ENCODE data around the gene CYP27B1. TPM values are rescaled to one million over a fixed set of nuclear protein-coding genes. Genes with fewer than 3 reads are reported as not detected.

CYP27B1 gene
- total RNA-seq, 6 donors from 2014 or later = 0.98 to 5.2 (median 2.5) TPM; not detected in 1

- peaks cover 26 to 50% (median 36%) of the 10 kb centered on the region in 4 donors for H3K4me1 ChIP-seq
These were observed 29.1 kb downstream of the CYP27B1 start for GRCh38 chr12:57737467-57738460.

GRCh38 chr12:57736741-57737466, 30.0 kb downstream of the CYP27B1 start:
- H3K9me3 ChIP-seq = no peaks in the 10 kb centered on the region
- WGBS, 2 donors = 43 to 45% methylated on average over 22 to 30 of the region's 31 CpGs
- DNase-seq = peak in 1 of 2 donors; percentile 81
- H3K4me1 ChIP-seq = peaks cover 26 to 50% (median 36%) of the 10 kb centered on the region in 4 donors
- no peak overlapping the region for H3K27ac ChIP-seq
- peak overlapping the region in 2 of 4 donors; percentile 21 to 38 for H3K4me3 ChIP-seq
- H3K27me3 ChIP-seq = peaks cover 1 to 50% (median 22%) of the 10 kb centered on the region in 4 donors
- no peak for ATAC-seq (ENCODE audit: low FRiP score in 2 of 2)
- TF ChIP-seq POLR2AphosphoS5 (IDR thresholded peaks at IDR 0.05) (no peak), CTCF (IDR thresholded peaks at IDR 0.05) (no peak), POLR2A (IDR thresholded peaks at IDR 0.05) (no peak), EP300 (IDR thresholded peaks at IDR 0.05) (no peak)
- peaks cover 0 to 4% (median 0%) of the 10 kb centered on the region in 4 donors for H3K36me3 ChIP-seq

More at GRCh38 chr12:57737467-57738460, 29.1 kb downstream of the CYP27B1 start:
- peaks cover 0 to 4% (median 0%) of the 10 kb centered on the region in 4 donors for H3K36me3 ChIP-seq
- no peak for TF ChIP-seq POLR2A (IDR thresholded peaks at IDR 0.05)
- TF ChIP-seq CTCF (IDR thresholded peaks at IDR 0.05) = peak in 2 of 6 experiments; percentile 6 to 12
- peak in 1 of 2 donors; percentile 85 for DNase-seq
- no peaks in the 10 kb centered on the region for H3K9me3 ChIP-seq
- H3K4me3 ChIP-seq = peak overlapping the region in 3 of 4 donors; percentile 21 to 38 (median 38)
- H3K27me3 ChIP-seq = peaks cover 1 to 50% (median 22%) of the 10 kb centered on the region in 4 donors
- ATAC-seq (ENCODE audit: low FRiP score in 2 of 2) = peak in 1 of 2 donors; percentile 7
- H3K27ac ChIP-seq = no peak overlapping the region
- WGBS, 2 donors = 40 to 65% methylated on average over 36 to 45 of the region's 110 CpGs

- 37 to 52% methylated on average over 29 to 49 of the region's 49 CpGs for WGBS, 2 donors
- Histone ChIP-seq H3K27me3 (peaks cover 1 to 50% (median 22%) of the 10 kb centered on the region in 4 donors), H3K27ac (no peak overlapping the region), H3K4me3 (peak overlapping the region in 1 of 4 donors; percentile 8), H3K36me3 (peaks cover 0 to 4% (median 1%) of the 10 kb centered on the region in 4 donors), H3K4me1 (peaks cover 26 to 49% (median 36%) of the 10 kb centered on the region in 4 donors), H3K9me3 (no peaks in the 10 kb centered on the region)
- TF ChIP-seq POLR2A (IDR thresholded peaks at IDR 0.05) = no peak
- TF ChIP-seq POLR2AphosphoS5 (IDR thresholded peaks at IDR 0.05) = no peak
- TF ChIP-seq CTCF (IDR thresholded peaks at IDR 0.05) = no peak
- no peak for TF ChIP-seq EP300 (IDR thresholded peaks at IDR 0.05)
- DNase-seq (peak in 1 of 2 donors; percentile 85), ATAC-seq (ENCODE audit: low FRiP score in 2 of 2) (peak in 1 of 2 donors; percentile 18)
These were observed 30.7 kb downstream of the CYP27B1 start for GRCh38 chr12:57735952-57736740.

GRCh38 chr12:57735198-57735855, 31.6 kb downstream of the CYP27B1 start:
- WGBS, 2 donors = 39 to 41% methylated on average over 7 to 8 of the region's 8 CpGs
- Histone ChIP-seq H3K9me3 (no peaks in the 10 kb centered on the region), H3K36me3 (peaks cover 0 to 8% (median 1%) of the 10 kb centered on the region in 4 donors), H3K4me3 (peak overlapping the region in 1 of 4 donors; percentile 8), H3K4me1 (peaks cover 26 to 43% (median 34%) of the 10 kb centered on the region in 4 donors), H3K27me3 (peaks cover 1 to 50% (median 20%) of the 10 kb centered on the region in 4 donors), H3K27ac (no peak overlapping the region)
- TF ChIP-seq EP300 (IDR thresholded peaks at IDR 0.05) (no peak), POLR2AphosphoS5 (IDR thresholded peaks at IDR 0.05) (no peak), CTCF (IDR thresholded peaks at IDR 0.05) (no peak), POLR2A (IDR thresholded peaks at IDR 0.05) (no peak)
- ATAC-seq (ENCODE audit: low FRiP score in 2 of 2) (no peak), DNase-seq (no peak)

Data from upper lobe of left lung (tissue), 6 donors.